HG02885 (cell line): Measurements from ENCODE around the gene SARS2.
A peak's percentile ranks its signal among the peaks of the same experiment; 100 is the strongest.

ENCODE experiments used
- ATAC-seq: cut with Tn5 transposase; IDR thresholded peaks from one replicate; pipeline ENCODE4 v1.9.1; 2021; ENCODE audit warnings: mild to moderate bottlenecking; ENCODE audit not compliant: unreplicated experiment, poor library complexity

The SARS2 gene

DNA sequence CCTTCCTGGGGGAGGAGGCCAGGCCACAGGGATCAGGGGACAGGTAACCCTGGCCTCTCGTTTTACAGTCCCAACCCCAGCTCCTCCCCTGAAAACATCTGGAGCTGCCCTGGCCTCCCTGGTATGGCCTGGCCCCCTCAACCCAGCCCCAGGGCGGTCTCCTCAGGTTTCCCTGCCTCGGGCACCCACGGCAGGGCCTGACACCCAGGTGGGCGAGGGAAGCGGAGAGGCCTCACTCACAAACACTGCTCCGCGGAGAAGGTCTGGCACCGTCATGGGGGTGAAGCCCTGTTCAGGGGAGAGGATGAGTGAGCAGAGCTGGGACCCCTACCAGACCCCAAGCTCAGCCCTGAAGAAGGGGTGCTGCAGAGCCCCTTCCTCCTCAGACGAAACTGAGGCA is 12.0 kb downstream of the SARS2 start:
- no peak for ATAC-seq

DNA sequence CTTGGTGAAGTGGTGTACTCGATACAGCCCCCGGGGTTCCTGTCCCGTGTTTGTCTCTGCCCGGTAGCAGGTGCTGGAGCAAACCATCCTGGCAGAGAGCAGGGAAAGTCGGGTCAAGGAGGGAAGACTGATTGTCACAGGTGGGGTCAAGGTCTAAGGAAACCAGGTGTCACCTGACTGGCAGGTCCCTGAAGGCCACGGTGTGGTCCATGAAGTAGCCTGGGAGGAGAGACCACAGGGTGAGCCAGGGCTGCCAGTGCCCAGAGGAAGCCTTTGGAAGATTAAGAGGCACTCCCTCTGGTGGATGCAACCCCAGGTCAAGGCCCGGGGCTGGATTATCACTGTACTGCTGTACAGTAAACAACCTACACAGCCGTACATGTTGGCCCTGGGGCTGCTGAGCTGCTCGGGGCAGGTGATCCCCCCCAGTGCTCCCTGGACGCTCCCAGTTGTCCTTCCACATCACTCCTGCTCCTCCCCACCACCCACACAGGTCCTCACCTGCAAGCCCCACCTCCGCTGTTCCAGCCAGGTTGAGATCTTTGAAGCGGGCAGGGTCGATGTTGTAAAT is 12.6 kb downstream of the SARS2 start:
- no peak for ATAC-seq

DNA sequence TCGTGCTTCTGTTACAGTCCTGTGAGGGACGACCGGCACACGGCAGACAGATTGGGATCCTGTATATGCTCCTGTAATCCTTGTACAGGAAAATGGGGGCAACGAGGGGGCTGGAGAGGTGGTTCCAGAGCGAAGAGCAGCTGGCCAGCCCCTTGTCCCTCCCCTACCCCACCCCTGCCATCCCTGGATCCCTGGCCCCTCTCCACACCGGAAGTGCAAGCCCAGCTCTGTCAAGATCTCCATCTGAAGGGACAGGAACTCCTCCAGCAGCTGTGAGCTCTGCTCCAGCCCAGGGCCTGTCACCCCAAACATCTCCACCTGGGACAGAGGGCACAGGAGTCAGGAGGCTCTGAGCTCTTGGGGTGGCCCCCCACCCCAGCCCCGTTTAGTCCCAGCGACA is 13.0 kb downstream of the SARS2 start:
- ATAC-seq = no peak

DNA sequence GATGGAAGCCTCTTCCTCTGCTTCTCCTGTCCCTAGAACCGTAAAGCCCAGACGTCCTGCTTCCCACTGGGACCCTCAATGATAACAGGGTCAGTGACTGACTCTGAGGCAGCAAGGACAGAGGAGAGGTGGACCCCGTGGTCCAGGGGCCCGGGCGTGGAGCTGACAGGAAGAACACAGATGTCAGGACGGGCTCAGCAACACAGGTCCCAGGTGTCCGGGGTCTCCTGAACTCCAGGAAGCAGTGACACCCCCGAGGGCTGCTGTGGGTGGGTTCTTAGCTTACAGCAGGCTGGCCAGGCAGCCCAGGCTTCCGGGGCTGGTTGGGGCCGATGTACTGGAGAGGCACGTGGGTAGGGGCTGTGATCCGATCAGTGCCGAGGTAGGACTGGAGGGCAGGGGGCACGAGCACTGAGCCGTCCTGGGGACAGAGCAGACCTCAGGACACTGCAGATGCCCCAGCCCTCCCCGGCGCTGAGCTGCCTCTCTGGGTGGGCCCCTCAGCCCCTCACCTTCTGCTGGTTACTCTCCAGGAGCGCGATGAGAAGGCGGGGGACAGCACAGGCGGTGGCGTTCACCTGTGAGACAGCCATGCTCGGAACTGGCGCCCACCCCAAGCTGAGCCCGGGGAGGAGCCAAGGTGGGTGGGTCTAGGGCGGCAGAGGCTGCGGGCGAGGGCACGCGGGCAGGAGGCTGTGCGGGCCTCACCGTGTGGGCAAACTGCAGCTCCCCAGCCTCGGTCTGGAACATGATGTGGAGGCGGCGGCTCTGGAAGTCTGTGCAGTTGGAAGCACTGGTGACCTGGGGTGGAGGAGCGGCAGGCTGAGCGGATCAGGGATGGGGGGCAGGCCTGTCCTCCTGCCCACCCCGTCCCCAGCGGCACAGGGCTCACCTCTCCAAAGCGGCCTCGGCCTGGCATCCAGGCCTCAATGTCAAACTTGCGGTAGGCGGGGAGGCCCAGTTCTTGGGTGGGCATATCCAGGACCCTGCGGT is 14.9 kb downstream of the SARS2 start:
- ATAC-seq = no peak

DNA sequence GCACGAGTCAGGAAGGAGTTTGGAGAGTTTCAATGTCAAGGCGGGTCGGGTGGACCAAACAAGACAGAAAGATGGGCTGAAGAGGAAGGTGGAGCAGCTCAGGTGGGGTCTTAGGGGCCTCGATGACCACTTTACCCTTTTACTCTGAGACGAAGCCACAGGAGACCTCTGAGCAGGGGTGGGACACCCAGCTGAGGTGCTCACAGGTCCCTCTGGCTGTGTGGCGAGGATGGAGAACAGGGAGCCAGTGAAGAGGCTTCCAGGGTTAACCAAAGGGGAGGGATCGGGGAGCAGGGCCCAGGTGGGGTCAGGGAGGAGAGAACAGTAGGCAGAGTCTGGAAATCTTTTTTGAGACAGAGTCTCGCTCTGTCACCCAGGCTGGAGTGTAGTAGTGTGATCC is 16.6 kb downstream of the SARS2 start:
- ATAC-seq = no peak

DNA sequence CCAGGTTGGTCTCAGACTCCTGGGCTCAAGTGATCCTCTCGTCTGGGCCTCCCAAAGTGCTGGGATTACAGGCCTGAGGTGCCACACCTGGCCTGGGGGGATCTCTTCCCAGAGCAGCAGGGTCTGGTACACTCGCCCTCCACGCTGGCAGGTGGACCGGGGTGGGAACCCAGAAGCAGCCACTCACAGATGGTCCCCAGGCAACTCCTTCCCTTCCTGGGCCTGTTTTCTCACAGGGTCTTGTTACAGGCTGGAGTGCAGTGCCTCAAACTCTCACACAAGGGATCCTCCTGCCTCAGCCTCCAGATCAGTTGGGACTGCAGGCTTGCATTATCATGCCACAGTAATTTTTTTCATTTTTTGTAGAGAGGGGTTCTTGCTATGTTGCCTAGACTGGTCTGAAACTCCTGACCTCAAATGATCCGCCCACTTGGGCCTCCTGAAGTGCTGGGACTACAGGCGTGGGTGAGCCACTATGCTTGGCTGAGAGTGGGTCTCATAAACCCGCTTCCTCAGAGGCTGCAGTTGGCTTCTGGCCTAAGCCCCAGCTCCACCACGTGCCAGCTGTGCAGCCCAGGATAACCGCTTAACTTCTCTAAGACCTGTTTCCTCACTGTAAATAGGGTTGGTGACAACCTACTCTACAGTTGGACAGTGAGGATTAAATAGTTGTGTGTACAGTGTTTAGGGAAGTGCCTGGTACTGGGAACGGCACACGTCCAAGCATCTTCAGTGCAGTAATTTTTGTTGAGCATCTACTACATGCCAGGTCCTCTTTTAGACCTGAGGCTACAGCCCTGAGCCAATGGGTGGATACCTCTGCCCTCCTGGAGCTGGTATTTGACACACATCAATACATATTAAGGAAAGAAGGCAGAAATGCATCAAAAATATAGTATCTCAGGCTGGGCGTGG is 17.7 kb downstream of the SARS2 start:
- ATAC-seq = no peak

DNA sequence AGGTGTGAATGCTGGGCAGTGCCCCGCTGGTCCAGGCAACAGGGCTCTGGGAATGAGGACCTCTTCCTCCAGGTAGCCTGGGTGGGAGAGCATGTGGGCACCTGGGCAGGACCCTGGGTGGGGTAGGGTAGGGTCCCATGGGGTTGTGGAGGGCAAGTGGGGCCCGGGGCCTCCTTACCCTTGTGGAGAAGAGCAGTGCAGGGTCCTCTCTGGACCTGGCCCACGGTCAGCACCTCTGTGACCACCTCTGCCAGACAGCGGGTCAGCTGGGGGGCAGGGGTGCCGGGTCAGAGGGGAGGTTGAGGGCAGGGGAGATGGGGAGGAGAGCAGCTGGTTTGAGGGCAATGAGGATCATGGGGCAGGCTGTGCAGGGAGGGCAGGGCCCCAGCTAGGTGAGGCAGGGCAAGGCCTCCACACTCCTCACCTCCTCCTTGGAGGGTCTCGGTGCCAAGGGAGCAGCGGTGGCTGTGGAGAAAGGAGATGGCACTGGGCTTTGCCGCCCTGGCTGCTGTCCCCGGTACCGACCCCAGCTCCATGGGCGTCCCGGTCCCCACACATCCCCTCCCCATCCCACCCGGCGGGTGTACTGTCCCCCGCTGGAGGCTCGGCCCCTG is 19.1 kb downstream of the SARS2 start:
- no peak for ATAC-seq

DNA sequence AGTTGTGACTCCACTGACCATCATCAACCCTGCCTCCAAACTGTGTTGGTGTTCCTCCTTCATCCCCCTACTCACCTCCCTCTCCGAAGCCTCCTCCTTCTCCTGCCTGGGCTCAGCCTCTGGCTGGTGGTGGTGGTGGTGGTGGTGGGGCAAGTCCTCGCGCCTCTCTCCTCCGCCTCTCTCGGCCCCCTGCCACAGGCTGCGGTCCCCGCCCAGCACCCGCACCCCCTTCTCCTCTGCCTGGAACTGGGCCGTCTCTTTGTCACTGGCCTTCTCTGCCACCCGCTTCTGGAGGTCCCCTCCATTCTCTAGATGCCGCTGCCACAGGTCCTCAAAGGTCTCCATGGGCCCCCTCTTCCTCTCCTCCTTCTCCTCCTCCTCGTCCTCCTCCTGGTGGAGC is 20.1 kb downstream of the SARS2 start:
- no peak for ATAC-seq

DNA sequence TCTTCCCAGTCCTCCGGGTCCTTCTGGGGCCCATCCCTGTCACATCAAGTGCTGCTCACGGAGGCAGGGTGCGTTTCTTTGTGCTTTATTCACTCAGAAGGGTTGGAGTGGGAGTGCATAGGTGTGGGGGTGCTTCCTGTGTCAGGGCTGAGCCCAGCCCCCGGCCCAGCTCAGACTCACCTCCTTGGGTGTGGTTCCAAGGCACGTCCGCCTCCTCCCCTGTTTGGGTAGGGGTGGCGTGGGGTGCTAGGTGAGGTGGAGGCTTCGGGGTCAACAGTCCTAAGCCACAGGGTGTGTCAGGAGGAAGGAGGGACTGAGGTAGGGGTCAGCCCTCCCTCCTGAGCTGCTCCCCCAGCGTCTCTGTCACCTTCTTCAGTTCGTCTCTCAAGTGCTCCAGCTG is 21.7 kb downstream of the SARS2 start:
- no peak for ATAC-seq

DNA sequence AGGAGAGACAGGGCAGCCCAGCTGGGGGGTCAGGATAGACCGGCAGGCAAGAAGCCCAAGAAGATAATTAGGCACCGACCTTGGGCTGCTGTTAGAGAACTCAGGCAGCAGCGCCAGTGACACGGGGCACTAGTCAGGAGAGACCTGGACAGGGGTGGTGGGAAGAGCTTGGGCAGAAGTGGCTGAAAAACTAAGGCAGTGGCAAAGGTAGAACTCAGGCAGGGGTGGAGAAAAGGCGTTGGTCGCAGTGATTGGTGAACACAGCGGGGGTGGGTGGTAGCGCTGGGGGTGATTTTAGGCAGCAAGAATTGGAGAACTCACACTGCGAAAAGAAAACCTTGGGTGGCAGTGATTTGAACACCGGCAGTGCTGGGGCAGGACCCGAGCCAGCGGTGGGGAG is 22.9 kb downstream of the SARS2 start:
- ATAC-seq = no peak

DNA sequence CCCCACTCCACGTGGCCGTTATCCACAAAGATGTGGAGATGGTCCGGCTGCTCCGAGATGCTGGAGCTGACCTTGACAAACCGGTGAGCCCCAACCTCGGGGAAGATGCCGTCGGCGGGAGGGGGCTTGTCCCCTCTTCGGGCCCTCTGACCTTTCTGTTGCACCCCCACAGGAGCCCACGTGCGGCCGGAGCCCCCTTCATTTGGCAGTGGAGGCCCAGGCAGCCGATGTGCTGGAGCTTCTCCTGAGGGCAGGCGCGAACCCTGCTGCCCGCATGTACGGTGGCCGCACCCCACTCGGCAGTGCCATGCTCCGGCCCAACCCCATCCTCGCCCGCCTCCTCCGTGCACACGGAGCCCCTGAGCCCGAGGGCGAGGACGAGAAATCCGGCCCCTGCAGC is 23.3 kb downstream of the SARS2 start:
- ATAC-seq = no peak

DNA sequence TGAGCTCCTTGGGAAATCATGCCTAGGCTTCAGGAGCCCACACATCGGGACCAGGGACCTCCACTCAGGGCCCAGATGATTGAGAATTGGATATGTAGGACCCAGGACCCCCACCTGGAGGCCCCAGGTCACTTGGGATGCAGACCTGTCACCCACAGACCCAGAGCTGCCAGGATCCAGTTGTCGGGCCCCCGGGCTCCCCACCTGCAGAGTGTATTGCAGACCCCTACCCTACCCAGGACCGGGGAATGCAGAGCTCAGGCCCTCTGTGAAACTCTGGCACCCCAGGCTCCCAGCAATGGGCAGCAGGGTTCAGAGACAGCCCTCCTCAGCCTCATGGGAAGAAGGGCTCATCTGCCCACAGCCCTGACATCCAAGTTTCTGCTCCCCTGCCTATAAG is 24.9 kb downstream of the SARS2 start:
- no peak for ATAC-seq

DNA sequence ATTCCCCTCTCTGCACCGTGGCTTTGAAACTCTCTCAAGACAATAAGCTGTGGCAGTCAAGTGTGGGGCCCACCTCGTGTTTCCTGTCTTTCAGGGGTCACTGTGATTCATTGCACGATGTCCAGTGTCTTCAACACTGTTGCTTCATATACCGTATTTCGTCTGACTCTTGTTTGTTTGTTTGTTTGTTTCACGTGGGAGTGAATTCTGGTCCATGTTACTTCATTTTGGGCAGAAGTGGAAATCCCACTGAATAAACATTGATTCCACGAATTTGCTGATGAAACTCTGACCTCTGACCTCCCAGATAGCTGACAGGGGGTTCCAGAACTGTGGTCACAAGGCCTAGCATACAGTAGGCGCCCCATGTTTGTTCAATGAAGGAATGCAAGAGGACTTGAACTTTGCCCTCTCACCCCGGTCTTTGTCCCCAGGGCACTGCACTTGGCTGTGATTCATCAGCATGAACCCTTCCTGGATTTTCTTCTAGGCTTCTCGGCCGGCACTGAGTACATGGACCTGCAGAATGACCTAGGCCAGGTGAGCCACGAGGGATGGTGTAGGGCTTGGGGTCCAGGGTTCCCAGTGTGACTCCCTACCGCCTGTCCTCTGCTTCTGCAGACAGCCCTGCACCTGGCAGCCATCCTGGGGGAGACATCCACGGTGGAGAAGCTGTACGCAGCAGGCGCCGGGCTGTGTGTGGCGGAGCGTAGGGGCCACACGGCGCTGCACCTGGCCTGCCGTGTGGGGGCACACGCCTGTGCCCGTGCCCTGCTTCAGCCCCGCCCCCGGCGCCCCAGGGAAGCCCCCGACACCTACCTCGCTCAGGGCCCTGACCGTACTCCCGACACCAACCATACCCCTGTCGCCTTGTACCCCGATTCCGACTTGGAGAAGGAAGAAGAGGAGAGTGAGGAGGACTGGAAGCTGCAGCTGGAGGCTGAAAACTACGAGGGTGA is 25.7 kb downstream of the SARS2 start:
- ATAC-seq = no peak

DNA sequence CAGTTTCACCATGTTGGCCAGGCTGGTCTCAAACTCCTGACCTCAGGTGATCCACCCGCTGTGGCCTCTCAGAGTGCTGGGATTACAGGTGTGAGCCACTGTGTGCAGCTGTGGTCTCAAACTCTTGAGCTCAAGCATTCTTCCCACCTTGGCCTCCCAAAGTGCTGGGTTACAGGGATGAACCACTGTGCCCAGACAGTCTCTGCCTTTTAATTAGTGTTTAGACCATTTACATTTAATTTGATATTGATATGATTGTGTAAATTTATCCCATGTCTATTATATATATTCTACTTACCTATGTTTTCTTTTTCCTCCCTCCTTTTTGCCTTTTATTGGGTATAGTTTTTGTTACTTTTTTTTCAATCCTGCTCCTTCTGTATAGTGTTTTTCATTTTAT is 28.9 kb downstream of the SARS2 start:
- no peak for ATAC-seq

DNA sequence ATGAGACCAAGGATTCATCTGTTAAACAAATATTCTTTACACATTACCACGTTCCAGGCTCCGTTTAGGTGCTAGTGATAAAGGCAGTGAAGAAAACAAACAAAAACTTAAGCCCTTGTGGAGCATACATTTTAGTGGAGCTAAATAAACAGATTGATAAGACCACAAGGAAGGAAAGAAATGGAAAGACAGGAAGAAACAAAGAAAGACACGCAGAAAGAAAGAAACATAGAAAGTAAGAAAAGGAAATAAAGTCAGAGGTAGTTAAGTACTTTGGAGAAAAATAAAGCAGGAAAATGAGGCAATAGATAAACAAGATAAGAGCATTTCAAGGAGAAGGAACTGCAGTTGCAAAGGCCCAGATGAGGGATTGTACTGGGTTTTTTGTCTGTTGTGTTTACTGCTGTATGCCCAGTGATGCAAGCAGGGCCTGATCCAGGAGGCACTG is 29.8 kb downstream of the SARS2 start:
- no peak for ATAC-seq

DNA sequence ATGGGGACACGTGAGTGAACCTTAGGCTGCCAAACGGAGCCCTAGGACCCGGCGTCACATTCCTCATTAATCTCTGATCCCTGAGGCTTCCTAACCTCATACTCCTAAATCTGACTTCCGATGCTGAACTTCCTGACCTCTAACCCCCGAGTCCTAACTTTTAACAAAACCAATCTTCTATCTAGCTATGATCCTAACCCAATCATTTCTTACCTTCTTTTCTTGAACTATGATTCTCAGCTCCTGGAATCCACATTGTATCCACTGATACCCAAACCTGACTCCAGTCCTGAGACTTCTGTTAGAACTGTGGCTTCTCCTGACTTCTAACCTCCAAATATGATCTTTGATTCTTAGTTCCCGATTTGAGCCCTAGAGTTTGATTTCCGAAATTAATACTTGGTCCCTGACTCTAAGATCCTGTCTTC is 30.3 kb downstream of the SARS2 start:
- no peak for ATAC-seq

DNA sequence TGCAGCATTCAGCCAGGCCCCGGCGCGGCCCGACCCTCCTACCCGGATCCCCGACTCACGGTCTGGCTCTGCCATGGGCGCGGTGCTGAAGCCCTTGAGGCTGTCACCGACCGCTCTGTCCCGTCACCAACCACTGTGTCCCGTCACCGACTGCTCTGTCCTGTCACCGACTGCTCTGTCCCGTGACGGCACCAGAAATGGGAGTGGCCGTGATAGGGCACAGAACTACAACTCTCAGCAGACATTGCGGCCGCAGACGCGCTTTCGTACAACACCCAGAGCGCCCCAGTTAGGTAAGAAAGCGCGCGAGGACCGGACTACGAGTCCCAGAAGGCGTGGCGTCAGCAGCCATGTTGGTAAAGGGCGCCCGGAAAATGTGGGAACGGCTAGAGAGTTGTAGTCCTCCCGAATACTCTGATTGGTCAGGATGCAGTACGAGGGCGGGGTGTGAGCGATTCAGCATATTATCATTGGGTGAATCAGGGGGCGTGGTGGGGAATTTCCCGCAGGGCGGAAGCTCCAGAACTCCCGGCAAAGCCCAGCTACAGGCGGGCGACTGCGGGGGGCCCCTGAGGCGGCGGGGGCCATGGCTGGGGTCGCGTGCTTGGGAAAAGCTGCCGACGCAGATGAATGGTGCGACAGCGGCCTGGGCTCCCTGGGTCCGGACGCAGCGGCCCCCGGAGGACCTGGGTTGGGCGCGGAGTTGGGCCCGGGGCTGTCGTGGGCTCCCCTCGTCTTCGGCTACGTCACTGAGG is 30.9 kb downstream of the SARS2 start, which contains the start of the genes NFKBIB and SIRT2:
Gene NFKBIB (plus strand): TSS at position 523 of the 755 bp plus-strand sequence. CDS start 64 bp downstream, at position 587.
Gene SIRT2 (minus strand): TSS at position 172 of the 755 bp plus-strand sequence. CDS start 97 bp downstream, at position 75.
- ATAC-seq = peak; percentile 91

DNA sequence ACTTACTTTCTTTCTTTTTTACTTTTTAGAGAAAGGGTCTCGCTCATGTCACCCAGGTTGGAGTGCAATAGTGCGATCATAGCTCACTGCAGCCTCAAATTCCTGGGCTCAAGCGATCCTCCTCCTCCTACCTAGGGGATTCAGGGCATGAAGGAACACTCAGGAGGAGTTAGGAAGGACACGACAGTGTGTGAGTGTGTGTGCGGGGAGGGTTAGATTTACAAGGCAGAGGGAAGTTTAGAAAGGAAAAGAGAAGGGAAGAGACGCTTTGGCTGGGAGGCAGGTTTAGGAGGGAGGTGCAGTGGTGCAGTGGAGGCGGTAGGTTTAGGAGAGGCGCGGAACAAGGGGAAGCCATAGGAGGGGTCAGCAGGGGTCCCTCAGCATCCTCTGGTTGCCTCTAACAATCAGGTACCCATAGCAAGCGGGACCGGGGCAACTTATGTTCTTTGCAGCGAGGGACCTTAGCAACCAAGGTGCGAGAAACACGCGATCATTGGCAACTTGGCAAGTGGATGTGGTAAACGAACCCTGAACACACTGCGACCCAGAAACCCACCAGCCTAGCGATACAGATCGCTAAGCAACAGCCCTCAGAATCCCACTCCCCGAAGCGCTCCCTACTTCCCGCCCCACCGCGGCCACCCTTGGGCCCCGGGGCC is 31.6 kb downstream of the SARS2 start:
- no peak for ATAC-seq
